A549 treated with Mapracorat at 1 μM for 4 hours (cell line): ENCODE data around the gene BTBD6. TPM values are rescaled to one million over a fixed set of nuclear protein-coding genes. Genes with fewer than 3 reads are reported as not detected.

Source experiments
- total RNA-seq: library from RNA; stranded (reverse); fragments of 200-300 nt; extraction: Qiagen RNA extraction; gene quantifications from 5 replicates; pipeline ENCODE4 v1.2.3, GENCODE V29; 2022

The BTBD6 gene
- total RNA-seq, result 29.1 to 47.9 TPM (median 41.7 TPM) in 5 replicates

GRCh38 chr14:105248368-105249181, at the start of gene BTBD6:
Gene BTBD6, plus strand, starts transcription at chr14:105248533. Its CDS starts 179 bp downstream, at chr14:105248712.

Other genes with a start within 250 kb of the BTBD6 start
- 43.4 to 55.1 TPM (median 53.2 TPM) in 5 replicates for gene CDCA4, start 227.4 kb upstream of the BTBD6 start, total RNA-seq
- gene GPR132, start 183.1 kb upstream of the BTBD6 start, total RNA-seq, result 0.40 to 0.70 TPM (median 0.56 TPM) in 5 replicates
- gene JAG2, start 79.8 kb upstream of the BTBD6 start, total RNA-seq, result 18.3 to 28.4 TPM (median 26.8 TPM) in 5 replicates
- 23.7 to 50.5 TPM (median 41.5 TPM) in 5 replicates for gene NUDT14, start 67.2 kb upstream of the BTBD6 start, total RNA-seq
- 23.3 to 30.1 TPM (median 28.2 TPM) in 5 replicates for gene BRF1, start 52.5 kb downstream of the BTBD6 start, total RNA-seq
- gene PACS2, start 66.2 kb downstream of the BTBD6 start, total RNA-seq, result 18.1 to 28.8 TPM (median 27.3 TPM) in 5 replicates
- 0.13 to 0.53 TPM (median 0.16 TPM) in 5 replicates for gene TEX22, start 150.0 kb downstream of the BTBD6 start, total RNA-seq
- 55.7 to 86.3 TPM (median 79.1 TPM) in 5 replicates for gene MTA1, start 171.3 kb downstream of the BTBD6 start, total RNA-seq
- gene CRIP2, start 226.3 kb downstream of the BTBD6 start, total RNA-seq, result 112 to 211 TPM (median 199 TPM) in 5 replicates
- gene CRIP1, start 238.4 kb downstream of the BTBD6 start, total RNA-seq, result 1,786 to 1,947 TPM (median 1,895 TPM) in 5 replicates
- gene TEDC1, start 242.7 kb downstream of the BTBD6 start, total RNA-seq, result 29.4 to 53.0 TPM (median 43.2 TPM) in 5 replicates